ENCODE results near the gene PHLDA3. TPM values are rescaled to one million over a fixed set of nuclear protein-coding genes. Genes with fewer than 3 reads are reported as not detected.
A peak's percentile ranks its signal among the peaks of the same experiment; 100 is the strongest.
"Not testable (repeated sequence)": the region's sequence is repeated elsewhere in the genome, so short reads cannot be mapped to it uniquely, and the experiment has no call there.

Gene PHLDA3
- total RNA-seq, 1 donor from 2014 or later, result 20.4 TPM

DNA sequence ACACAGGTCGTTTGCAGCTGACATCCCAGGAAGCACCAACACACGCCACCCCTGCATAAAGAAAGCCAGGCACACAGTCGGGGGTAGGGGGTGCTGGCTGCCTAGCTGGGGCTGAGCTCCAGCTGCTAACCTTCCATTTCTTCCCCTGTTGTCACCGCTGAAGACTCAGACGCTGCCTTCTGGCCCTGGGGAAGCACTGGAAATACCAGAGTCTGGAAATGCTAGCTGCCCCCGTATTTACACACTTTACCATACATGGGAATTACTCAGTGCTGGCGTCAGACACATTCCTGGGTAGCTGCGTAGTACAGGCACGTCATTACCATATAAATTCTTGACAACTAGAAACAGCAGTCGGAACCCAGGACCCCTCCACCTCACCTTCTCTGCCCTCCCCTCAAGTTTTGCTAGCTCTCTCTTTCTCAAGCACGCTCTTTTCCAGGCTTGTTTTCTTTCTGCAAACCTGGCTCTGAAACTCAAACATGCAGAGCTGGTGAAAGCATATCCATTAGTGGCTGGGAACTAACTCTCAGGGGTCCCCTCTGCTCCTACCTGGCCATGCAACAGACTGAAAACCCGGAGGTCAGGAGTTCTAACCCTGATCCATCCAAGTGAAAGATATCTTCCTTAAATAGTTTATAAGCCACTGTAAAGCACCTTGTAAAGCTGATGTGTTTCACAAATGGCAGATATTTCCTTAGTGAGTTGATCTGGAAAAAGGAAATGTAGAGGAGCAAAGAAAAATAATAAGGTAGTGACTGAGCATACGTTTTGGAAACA is 34.6 kb upstream of the PHLDA3 start:
- peak; percentile 73 to 93 for DNase-seq (ENCODE audit: low read depth in 2 of 2)

DNA sequence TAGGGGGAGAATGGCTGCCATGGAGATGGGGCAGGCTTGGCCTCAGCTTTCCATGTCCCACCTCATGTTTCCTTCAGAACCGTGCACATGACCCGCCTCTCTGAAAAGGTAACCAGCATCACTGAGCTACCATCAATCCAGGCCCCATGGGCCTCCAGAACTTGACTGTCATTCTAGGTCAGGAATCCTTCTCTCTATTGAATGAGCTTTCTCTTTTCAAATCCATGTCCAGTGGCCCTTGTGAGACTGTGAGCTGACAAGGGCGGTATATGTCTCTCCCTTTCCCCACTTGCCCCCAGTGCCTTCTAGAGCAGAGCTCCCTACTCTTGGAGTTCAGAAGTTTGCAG is 33.5 kb upstream of the PHLDA3 start:
- no peak for DNase-seq (ENCODE audit: low read depth in 2 of 2)

DNA sequence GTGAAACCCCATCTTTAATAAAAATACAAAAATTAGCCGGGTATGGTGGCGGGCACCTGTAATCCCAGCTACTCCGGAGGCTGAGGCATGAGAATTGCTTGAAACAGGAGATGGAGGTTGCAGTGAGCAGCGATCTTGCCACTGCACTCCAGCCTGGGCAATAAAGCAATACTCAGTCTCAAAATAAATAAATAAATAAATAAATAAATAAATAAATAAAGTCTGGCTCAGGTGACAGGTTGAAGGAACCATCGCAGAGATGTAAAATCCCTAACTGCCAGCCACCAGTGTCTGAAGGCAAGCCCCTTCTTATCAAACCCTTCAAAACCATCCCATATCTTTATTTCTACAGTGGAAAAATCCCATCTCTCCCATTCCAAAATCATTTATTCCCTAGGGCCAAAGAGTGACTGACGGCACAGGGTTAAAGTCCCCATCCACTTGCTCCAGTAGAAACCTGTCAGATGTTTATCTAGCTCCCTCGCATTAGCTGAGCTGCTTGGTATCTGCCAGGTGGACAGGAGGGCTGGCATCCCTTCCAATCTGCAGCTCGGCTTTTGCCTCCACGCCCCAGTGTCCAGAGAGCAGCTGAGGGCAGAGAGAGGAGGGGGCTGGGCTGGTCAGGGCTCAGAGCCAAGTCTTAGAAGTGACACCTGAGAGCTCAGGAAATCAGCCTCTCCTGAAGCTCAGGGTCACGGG is 33.0 kb upstream of the PHLDA3 start:
- DNase-seq (ENCODE audit: low read depth in 2 of 2), result peak in 1 of 2 donors; percentile 36

DNA sequence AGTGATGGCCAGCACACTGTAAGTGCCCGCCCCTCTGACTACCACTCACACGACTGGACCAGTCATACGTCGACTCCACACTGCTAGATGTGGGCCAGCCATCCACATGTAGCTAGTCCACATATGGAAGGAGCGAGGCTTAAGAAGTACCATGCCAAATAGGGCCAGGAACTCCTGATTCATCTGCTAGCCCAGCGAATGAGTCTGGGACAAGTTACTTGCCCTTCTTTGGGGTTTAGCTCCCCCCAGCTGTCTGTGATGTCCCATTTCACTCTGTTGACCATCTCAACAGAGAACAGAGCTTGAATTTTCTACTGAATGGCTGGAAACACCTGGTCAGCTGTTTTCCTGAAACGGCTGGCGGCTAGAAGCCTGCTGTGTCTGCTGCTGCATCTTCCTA is 32.2 kb upstream of the PHLDA3 start:
- peak in 1 of 2 donors; percentile 48 for DNase-seq (ENCODE audit: low read depth in 2 of 2)

DNA sequence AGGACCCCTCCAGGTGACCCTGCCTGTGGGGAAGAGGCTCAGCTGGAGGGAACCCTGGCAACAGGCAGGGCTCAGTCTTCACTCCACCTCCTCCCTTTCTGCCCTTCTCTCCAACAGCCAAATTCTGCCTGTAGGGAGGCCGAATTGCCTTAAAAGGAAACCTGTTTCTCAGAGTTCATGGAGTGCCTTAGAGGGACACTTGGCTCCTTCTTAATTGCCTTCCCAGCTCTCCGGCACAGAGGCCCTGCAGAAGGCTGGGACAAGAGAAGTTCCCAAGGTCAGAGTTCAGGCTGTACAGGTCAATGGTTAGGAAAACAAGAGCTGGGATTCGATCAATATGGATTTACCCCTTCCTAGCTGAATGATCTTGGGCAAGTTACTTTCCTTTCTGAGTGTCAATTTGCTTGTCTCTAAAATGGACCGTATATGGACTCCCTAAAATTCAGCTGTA is 31.7 kb upstream of the PHLDA3 start:
- DNase-seq (ENCODE audit: low read depth in 2 of 2), result no peak

DNA sequence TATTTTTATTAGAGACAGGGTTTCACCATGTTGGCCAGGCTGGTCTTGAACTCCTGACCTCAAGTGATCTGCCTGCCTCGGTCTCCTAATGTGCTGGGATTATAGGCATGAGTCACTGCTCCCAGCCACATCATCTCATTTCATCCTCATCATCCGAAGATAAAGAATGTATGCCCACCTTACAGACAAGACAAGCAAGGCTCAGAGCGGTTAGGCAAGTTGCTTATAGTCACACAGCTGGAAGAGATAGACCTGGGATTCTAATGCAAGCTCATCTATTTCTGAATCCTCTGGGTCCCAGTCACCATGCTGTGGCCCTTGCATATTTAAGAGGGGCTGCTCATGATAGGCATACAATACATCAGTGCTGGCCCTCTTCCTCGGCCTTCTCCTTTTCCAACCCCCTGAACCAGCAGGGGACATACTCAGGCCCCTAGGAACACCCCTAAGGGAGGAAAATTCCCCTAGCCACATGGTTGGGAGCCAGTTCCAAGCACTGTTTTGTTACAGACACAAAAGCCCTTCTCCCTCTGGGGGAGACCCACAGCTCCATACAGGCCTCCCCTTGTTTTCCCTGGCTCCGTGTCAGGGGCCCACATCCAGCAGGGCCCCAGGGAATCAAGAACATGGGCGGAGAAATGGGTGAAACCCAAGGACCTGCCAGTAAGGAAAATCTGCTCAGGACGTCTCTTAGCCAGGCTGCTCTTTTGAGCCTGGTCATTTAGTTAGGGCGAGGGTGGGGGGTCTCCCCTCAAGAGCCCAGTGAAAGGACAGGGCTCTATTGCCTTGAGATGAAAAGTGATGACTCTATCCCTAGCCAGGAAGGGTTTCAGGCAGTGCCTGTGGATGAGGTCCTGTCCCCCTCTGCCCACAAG is 31.0 kb upstream of the PHLDA3 start:
- no peak for DNase-seq (ENCODE audit: low read depth in 2 of 2)

DNA sequence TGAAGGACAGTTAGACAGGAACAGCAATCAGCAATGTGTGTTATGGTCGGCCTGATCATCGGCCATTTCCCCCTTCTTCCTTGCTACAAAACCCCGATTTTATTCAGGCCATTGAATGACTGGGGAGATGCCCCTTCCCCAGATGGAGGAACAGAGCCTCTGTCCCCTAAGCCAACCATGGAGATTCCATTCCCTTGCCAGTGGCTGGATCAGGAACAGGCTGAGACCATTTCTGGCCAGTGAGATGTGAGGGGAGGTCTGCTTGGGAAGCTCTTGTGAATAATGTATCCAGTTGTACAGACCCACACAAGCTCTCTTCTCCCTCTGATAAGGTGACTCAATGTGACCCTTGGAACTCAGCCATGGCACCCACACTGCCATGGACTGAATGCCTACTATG is 30.2 kb upstream of the PHLDA3 start:
- no peak for DNase-seq (ENCODE audit: low read depth in 2 of 2)

DNA sequence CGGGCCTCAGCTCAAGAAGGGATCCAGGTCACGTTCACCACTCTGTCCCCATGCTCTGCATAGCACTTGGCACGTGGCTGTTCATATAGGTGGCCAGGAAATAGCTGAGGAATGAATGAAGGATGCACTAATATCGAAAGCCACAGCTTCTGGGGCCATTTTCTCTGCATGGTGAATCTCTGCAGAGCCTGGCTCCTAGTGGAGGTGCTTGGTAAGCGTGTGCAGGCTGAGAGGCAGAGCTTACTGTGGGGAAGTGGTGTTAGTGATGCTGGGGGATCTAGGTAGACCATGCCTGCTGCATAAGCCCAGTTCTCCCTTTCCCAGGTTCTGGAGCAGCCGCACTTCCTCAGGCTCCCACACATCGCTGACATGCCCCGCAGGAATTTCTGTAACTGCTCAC is 29.6 kb upstream of the PHLDA3 start:
- DNase-seq (ENCODE audit: low read depth in 2 of 2), result no peak

DNA sequence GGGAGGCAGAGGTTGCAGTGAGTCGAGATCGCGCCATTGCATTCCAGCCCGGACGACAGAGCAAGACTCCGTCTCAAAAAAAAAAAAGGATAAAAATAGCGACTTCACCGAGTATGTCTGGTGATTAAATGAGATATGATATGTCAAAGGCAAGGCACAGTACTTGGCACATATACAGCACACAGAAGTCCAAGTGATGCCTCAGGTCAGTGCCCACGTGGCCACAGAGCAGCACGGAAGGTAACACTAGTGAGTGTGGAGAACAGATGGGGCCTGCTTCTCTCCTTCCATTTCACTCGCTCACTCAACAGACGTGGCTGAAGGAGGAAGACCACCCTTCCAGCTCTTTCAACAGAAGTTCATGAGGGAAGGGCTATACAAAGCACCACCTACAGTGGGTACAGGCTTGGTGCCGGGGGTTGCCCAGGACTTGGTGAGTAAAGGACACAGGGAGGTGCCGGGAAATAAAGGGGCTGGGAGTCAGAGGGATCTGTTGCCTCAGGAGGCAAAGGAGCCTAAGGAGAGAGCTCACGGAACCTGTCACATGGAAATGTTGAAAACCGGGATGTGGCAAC is 29.0 kb upstream of the PHLDA3 start:
- no peak for DNase-seq (ENCODE audit: low read depth in 2 of 2)

DNA sequence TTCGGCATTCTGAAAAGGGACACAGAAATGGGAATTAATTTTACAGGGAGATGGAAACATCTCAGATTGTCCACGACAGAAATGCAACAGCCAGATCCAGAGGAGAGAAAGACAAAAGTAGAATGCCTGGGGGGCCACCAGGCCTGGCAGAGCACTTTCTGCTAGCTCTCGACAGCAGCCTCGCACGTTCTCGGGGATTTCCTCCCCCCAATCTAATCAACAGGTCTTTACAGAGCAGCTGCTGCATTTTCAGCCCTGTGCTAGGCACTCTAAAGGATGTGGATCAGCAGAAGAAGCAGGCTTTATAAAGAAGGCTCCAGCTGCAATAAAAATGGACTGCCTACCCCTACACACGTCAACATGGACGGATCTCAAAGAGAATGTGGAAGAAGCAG is 27.3 kb upstream of the PHLDA3 start:
- no peak for DNase-seq (ENCODE audit: low read depth in 2 of 2)

DNA sequence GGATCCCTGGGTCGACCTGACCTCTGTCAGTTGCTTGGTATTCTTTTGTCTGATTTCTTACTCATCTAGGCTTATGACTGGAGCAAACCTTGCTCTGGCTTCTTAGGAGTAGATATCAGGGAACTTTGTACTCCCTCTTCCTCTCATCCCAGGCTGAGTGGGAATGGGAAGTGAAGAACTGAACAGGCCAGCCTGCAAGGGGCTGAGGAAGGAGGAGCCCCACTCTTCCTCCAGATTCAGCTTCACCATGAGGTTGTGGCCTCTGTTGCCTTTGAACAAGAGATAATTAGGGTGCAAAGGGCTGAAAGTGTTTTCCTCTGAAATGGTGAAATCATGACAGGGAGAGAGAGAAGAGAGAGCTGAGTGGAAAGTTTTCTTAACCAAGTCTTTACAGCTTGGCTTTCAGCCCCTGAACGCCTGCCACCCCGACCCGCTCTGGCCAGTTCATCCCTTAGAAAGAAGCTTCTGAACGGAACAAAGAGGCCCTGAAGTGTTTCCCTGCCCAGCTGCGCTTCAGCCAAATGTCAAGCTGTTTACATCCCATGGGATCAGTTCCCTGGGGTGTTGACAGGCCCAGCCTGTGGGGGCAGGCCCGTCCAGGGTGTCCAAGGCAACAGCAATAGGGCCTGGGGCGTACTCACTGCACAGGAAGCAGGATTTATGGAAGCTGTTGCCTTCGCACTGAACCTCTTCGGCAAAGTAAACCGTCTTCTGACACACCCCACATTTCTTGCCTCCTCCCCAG is 26.7 kb upstream of the PHLDA3 start:
- DNase-seq (ENCODE audit: low read depth in 2 of 2), result no peak

DNA sequence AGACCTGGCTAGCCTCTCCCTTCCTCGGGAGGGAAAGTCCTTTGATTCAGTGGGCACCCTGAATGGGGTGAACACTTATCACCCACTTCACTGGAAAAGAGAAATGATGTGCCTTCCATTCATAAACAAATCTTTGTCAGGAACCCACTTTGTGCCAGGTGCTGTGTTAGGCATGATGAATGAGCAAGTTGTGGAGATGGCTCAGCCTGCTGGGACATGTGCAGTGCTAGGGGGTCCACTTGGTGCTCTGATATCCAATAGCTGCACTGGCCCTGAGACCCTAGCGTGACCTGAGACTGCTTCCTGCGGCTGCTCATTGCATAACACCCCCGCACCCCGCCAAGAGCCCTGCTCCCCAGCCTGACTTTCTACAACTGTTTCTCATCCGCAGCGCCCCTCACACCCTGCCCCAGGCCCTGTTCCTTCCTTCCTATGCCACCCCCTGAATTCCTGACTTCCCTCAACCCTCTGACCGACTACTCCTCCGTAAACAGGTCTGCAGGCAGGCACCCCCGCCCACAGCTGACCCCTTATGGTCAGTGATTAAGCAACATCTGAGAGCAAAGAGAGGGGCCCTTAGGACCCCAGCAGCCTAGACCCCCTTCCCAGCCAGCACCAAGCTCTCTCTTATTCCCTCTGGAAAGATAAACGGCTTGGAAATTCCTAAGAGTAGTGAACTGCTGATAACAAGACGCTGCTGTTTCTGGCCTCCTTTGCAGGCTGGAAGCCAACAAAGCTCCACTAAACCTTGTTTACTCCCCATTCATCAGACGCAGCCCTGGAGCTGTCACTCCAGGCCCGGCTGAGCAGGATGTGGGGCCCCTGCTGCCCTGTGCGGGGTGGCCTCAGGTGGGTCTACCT is 25.0 kb upstream of the PHLDA3 start:
- DNase-seq (ENCODE audit: low read depth in 2 of 2), result peak in 1 of 2 donors; percentile 60

DNA sequence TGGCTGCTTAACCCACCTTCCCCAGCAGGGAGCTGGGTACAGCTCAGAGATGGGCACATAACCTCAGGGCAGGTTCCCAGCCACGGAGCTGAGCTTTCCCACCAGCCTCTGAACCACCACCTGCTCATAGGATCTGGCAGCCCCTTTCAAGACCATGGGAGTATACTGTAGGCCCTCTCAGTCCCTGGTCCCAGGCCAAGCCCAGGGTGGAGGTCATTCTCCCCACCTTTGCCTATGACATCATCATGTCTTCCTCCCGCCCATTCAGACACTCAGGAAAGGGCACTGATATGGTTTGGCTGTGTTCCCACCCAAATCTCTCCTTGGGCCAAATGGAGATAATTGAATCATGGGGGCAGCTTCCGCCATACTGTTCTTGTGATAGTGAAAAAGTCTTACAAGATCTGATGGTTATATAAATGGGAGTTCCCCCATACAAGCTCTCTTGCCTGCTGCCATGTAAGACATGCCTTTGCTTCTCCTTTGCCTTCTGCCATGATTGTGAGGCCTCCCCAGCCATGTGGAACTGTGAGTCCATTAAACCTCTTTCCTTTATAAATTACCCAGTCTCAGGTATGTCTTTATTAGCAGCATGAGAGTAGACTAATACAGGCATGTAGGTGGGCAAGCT is 24.2 kb upstream of the PHLDA3 start:
- not testable (repeated sequence) for DNase-seq (ENCODE audit: low read depth in 2 of 2)

DNA sequence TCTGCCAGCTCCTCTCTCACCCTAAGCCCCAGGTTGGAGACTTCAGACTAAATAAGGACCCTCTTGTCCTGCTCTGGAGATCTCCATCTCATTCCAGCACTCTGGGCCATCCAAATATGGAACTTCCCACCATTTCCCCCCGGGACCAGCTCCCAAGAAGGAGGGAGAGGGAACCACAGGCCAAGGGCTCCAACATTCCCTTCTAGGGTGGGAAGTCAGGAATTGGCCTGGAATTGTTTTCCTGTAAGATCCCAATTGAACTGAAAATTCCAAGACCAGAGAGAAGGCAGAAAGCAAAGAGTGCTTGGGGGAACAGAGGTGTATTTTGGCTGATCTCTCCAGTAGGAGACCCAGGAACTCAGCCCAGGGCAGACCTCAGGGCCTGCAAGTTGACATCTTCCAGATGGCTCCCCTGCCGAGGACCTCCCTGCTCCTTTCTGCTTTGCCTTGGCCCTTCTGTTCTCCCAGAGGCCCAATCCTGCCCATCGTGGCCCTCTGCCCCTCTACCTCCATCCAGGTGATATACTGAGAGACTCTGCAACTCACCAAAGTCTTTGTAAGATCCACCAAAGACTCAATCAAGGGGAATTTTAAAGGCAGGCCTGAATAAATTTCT is 23.0 kb upstream of the PHLDA3 start:
- DNase-seq (ENCODE audit: low read depth in 2 of 2), result no peak

DNA sequence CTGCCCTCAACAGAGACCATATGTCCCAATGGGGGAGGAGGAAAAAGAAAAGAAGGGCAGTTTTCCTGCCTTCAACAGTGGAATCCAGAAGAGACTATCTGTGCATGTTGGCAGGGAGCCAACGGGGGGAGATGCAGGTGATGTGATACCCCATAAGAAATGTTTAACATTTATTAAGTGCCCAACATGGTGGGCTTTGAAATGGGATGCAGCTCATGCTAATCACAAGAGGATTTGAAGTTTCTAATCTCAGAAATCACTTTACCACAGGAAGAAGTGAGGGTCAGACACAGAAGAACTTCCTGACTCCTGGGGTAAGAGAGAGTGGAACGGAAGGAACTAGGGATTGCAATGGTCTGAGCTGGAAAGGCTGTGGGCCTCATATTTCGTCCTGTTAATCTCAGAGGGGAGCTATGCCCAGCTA is 21.7 kb upstream of the PHLDA3 start:
- peak in 1 of 2 donors; percentile 51 for DNase-seq (ENCODE audit: low read depth in 2 of 2)

DNA sequence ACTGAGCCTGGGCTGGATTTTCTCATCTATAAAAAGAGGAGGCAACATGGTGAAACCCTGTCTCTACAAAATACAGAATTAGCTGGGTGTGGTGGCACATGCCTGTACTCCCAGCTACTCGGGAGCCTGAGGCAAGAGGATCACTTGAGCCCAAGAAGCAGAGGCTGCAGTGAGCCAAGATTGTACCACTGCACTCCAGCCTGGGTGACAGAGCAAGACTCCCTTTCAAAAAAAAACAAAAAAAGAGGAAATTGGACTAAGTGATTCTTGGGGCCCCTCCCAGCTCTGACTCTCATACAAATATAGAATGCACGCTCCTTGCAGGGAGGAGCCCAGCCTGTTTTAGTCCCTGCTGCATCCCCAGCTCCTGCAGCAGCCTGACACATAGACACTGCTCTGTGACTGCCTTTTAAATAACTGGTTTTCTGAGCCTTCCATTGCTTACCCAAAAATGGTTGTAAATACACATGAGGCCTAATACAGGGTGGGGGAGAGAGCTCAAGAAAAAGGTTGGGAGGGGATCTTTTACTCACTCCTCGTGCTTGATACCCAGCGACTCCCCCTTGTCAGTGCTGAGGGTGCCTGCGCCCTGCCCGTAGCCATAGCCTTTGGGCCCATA is 20.8 kb upstream of the PHLDA3 start:
- DNase-seq (ENCODE audit: low read depth in 2 of 2), result no peak

DNA sequence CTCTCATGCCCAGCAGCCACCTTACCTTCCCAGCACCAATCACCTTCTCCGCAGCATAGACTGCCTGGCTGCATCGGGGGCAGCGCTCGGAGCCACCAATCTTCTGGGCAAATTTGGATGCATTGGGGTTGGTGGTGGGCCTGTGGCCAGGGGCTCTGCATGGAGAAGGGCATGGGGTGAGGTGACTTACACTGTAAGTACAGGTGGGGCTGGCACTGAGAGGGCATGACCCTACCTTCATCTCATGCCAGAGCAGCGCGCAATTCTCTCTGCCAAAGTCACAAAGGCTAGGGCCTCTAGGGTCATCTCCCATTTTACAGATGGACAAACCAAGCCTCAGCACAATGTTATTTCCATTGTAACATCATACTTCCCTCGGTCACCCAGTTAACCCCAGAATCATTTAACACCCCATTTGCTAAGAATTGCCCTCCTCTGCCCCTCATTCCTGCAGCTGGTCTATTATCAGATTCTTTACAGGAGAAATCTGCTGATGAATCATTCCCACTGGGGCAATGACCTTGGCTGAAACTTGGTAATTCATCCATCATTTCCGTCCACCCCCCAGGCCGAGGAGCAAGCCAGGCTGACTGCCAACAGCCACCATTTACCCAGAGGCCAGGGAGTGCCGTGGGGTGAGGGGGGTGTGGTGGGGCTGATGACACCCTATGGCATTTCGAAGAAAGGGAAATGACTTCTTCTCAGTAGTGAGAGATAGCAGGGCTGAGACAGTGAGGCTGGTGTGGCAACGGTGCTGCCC is 20.0 kb upstream of the PHLDA3 start:
- peak; percentile 67 to 95 for DNase-seq (ENCODE audit: low read depth in 2 of 2)

DNA sequence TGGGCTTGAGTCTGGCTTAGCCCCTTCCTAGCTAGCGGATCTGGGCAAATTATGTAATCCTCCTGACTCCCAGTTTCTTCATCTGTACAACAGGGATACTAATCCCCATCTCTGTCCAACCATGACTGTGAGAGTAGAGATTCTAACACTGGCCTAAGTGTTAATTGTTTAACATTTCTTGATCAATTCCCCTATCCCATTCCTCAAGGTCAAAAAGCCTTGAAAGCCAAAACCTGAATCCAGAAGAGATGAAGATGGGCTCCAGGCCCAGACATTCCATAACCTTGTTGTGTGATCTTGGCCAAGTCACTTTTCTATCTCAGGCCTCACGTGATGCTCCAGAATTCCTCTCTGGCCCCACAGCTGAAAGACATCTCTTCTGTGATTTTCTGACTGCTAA is 18.8 kb upstream of the PHLDA3 start:
- DNase-seq (ENCODE audit: low read depth in 2 of 2), result no peak
